Measurements from ENCODE around the gene HNRNPLL.

The HNRNPLL gene

GRCh38 chr2:38561691-38562090 is 41.0 kb downstream of the HNRNPLL start:
- no peak for ATAC-seq
- TF ChIP-seq ZC3H10 (CRISPR knock-in tag; IDR thresholded peaks at IDR 0.05) (no peak), BACH2 (CRISPR knock-in tag; IDR thresholded peaks at IDR 0.05; ENCODE audit: borderline replicate concordance) (no peak), ZNF8 (CRISPR knock-in tag; IDR thresholded peaks at IDR 0.05) (no peak), ZNF565 (CRISPR knock-in tag; conservative IDR thresholded peaks at IDR 0.05; ENCODE audit: low read depth) (no peak), CSDC2 (CRISPR knock-in tag; IDR thresholded peaks at IDR 0.05) (no peak), ZFP30 (CRISPR knock-in tag; IDR thresholded peaks at IDR 0.05) (no peak), POU6F1 (CRISPR knock-in tag; IDR thresholded peaks at IDR 0.05; ENCODE audit: borderline replicate concordance, low read depth) (no peak), ESRRG (CRISPR knock-in tag; IDR thresholded peaks at IDR 0.05) (no peak), TSHZ2 (CRISPR knock-in tag; IDR thresholded peaks at IDR 0.05) (no peak), PATZ1 (CRISPR knock-in tag; IDR thresholded peaks at IDR 0.05; ENCODE audit: borderline replicate concordance) (no peak)

GRCh38 chr2:38560092-38560491 is 42.6 kb downstream of the HNRNPLL start:
- no peak for ATAC-seq

More at GRCh38 chr2:38560092-38560491, 42.6 kb downstream of the HNRNPLL start:
- no peak for TF ChIP-seq ZNF565 (CRISPR knock-in tag; conservative IDR thresholded peaks at IDR 0.05; ENCODE audit: low read depth)
- no peak for TF ChIP-seq ARNTL (CRISPR knock-in tag; IDR thresholded peaks at IDR 0.05; ENCODE audit: borderline replicate concordance, low read depth)
- no peak for TF ChIP-seq GLIS3 (CRISPR knock-in tag; IDR thresholded peaks at IDR 0.05)
- no peak for TF ChIP-seq RARB (CRISPR knock-in tag; IDR thresholded peaks at IDR 0.05)
- no peak for TF ChIP-seq CSRNP3 (CRISPR knock-in tag; IDR thresholded peaks at IDR 0.05)
- TF ChIP-seq ESRRG (CRISPR knock-in tag; IDR thresholded peaks at IDR 0.05) = no peak
- TF ChIP-seq TSHZ2 (CRISPR knock-in tag; IDR thresholded peaks at IDR 0.05) = no peak
- TF ChIP-seq ZNF70 (CRISPR knock-in tag; IDR thresholded peaks at IDR 0.05) = no peak
- TF ChIP-seq TCF4 (CRISPR knock-in tag; IDR thresholded peaks at IDR 0.05; ENCODE audit: borderline replicate concordance) = no peak
- no peak for TF ChIP-seq ZC3H10 (CRISPR knock-in tag; IDR thresholded peaks at IDR 0.05)
- no peak for TF ChIP-seq CSDC2 (CRISPR knock-in tag; IDR thresholded peaks at IDR 0.05)
- TF ChIP-seq SNAI2 (CRISPR knock-in tag; IDR thresholded peaks at IDR 0.05) = no peak
- no peak for TF ChIP-seq ZNF8 (CRISPR knock-in tag; IDR thresholded peaks at IDR 0.05)
- TF ChIP-seq ISL1 (CRISPR knock-in tag; IDR thresholded peaks at IDR 0.05) = no peak
- no peak for TF ChIP-seq PPARA (CRISPR knock-in tag; IDR thresholded peaks at IDR 0.05; ENCODE audit: borderline replicate concordance)
- TF ChIP-seq ZFP3 (CRISPR knock-in tag; IDR thresholded peaks at IDR 0.05) = no peak
- TF ChIP-seq POU6F1 (CRISPR knock-in tag; IDR thresholded peaks at IDR 0.05; ENCODE audit: borderline replicate concordance, low read depth) = no peak
- no peak for TF ChIP-seq ZFP30 (CRISPR knock-in tag; IDR thresholded peaks at IDR 0.05)
- no peak for TF ChIP-seq PATZ1 (CRISPR knock-in tag; IDR thresholded peaks at IDR 0.05; ENCODE audit: borderline replicate concordance)
